Lower leg skin (tissue), 4 donors: ENCODE measurements around the gene VTI1A. TPM values are rescaled to one million over a fixed set of nuclear protein-coding genes. Genes with fewer than 3 reads are reported as not detected.
A peak's percentile ranks its signal among the peaks of the same experiment; 100 is the strongest.

Experiments used
- DNase-seq, 2 donors: peaks; one replicate each; pipeline ENCODE4 v3.0.0-alpha.2; 2019; ENCODE audit warnings: low spot score in 2 of 2
- H3K4me3 ChIP-seq: fragments of 200-600 bp; sonication (generic); 2 replicates; pipeline ENCODE4 v1.5.1; 2017; ENCODE audit warnings: mild to moderate bottlenecking, low read depth; ENCODE audit not compliant: poor library complexity, severe bottlenecking
- POLR2A ChIP-seq, 2 donors: fragments of 450-650 bp; IDR thresholded peaks; one replicate each; pipeline ENCODE4 v1.6.1; 2016 to 2017; ENCODE audit warnings: antibody characterized with exemption in 2 of 2, mild to moderate bottlenecking in 1 of 2, moderate library complexity in 1 of 2
- WGBS, 2 donors: methylation state at CpG; one replicate each; pipeline ENCODE4 v1.1.5; 2018; 5-methylcytosine and 5-hydroxymethylcytosine counted together
- intact Hi-C: fragments of 100-400 bp; cut with DNase I; formaldehyde crosslinking; loops from one replicate; pipeline ENCODE4 v1.15.0; 2023; ENCODE audit warnings: low total_unique reads
- total RNA-seq, 4 donors: library from RNA; depleted of rRNA; stranded (reverse); fragments of >200 nt; gene quantifications; one replicate each; pipeline ENCODE4 v1.1.0, GENCODE V29; 2016
- TF ChIP-seq, protein P1 (sequence below), 3 donors: fragments of 450-650 bp; IDR thresholded peaks; one replicate each; pipeline ENCODE4 v1.5.1; 2016; ENCODE audit warnings: antibody characterized with exemption in 3 of 3, mild to moderate bottlenecking in 3 of 3, moderate library complexity in 2 of 3

Gene VTI1A
- total RNA-seq, 4 donors from 2014 or later = 30.8 to 85.7 (median 35.6) TPM

DNA sequence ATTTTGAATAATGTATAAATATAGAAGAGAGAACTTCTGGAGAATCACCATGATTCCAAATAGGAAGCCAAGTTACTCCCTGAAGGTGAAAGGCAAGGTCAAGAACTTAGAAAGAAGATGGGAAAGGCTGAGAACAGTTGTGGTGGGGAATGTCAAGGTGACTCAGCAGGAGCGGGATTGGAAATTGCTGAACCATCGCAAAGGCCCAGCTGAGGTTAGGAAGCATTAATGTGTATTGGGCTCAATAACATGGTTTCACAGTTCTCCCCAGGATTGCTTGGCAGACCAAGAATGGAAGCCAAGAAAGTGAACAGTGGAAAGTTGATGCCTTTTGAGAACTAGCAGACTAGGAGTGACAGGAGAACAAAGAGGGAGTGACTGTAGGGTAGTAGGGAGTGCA, 133.3 kb downstream of the VTI1A start:
- DNase-seq = no peak
- no peak overlapping the region for H3K4me3 ChIP-seq
- no peak for TF ChIP-seq POLR2A (IDR thresholded peaks at IDR 0.05)
- TF ChIP-seq, protein P1, sequence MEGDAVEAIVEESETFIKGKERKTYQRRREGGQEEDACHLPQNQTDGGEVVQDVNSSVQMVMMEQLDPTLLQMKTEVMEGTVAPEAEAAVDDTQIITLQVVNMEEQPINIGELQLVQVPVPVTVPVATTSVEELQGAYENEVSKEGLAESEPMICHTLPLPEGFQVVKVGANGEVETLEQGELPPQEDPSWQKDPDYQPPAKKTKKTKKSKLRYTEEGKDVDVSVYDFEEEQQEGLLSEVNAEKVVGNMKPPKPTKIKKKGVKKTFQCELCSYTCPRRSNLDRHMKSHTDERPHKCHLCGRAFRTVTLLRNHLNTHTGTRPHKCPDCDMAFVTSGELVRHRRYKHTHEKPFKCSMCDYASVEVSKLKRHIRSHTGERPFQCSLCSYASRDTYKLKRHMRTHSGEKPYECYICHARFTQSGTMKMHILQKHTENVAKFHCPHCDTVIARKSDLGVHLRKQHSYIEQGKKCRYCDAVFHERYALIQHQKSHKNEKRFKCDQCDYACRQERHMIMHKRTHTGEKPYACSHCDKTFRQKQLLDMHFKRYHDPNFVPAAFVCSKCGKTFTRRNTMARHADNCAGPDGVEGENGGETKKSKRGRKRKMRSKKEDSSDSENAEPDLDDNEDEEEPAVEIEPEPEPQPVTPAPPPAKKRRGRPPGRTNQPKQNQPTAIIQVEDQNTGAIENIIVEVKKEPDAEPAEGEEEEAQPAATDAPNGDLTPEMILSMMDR (IDR thresholded peaks at IDR 0.05) = no peak
- intact Hi-C loops = no loop called here
- WGBS, 2 donors = 91 to 100% methylated on average over 2 of the region's 2 CpGs

DNA sequence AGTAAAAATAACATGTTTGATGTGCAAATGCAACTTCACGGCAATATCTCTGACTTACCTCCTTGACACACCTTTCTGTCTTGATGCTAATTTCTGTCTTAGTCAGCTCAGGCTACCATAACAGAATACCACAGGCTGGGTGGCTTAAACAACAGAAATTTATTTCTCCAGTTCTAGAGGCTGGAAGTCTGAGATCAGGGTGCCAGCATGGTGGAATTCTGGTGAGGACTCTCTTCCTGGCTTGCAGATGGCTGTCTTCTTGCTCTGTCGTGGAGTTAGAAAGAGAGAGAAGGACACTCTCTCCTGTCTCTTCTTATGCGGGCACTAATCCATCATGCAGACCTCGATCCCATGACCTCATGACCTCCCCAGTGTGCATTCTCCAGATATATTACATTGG, 134.9 kb downstream of the VTI1A start:
- intact Hi-C loops = no loop called here
- 89 to 96% methylated on average over 4 of the region's 4 CpGs for WGBS, 2 donors
- DNase-seq = no peak
- no peak overlapping the region for H3K4me3 ChIP-seq
- TF ChIP-seq, protein P1 (IDR thresholded peaks at IDR 0.05) = no peak

DNA sequence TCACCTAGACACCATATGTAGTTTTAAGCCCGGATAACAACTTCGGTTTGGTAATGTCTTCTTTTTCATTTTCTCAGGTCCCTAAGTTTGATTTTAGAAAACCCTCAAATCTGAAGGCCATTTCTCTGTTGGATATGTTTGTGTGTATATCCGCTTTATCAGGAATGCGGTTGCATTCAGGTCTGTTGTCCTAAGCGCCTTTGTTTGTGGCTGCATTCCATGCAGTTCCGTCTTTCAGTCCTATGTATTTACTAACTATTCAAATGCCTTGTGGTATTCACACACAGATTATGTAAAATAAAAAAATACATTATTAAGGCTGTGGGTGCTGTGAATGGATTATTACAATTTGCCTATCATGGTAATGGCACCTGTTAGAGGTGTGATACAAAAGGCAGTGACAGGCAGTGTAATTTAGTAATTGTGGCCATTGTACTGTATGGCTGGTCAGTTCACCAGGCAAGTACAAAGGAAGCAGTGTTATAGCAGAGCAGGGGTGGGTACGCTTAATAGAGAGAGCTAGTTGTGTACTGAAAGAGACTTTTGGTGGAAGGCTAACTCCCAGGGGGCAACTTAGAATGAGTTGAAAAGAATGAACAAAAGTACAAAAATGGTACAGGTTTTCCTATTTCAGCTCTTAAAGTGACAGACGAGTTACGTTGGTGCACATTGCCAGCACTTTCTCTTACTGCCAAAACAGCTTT, 136.4 kb downstream of the VTI1A start:
- H3K4me3 ChIP-seq = no peak overlapping the region
- no peak for TF ChIP-seq POLR2A (IDR thresholded peaks at IDR 0.05)
- TF ChIP-seq, protein P1 (IDR thresholded peaks at IDR 0.05) = no peak
- no peak for DNase-seq
- 93 to 94% methylated on average over 9 of the region's 9 CpGs for WGBS, 2 donors
- intact Hi-C loops = no loop called here

DNA sequence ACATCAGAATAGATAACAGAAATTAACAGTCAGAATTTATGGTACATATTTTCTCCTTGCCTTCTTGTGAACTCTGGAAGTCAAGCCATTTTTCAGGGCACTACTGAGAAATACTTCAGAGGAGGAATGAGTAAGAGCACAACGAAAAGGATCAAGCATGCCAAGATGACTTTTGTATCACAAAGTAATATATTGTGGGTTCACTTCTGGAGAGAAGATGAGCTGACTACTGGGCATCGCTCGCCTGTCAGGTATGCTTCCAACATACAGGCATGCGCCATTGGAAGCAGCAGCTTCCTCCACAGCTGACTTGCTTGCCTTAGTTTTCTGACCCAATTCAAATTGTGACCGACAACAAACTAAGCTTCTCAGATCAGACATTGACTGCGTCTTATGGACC, 137.3 kb downstream of the VTI1A start:
- no peak overlapping the region for H3K4me3 ChIP-seq
- intact Hi-C loops = no loop called here
- no peak for DNase-seq
- TF ChIP-seq, protein P1 (IDR thresholded peaks at IDR 0.05) = no peak
- TF ChIP-seq POLR2A (IDR thresholded peaks at IDR 0.05) = no peak
- 83 to 89% methylated on average over 6 of the region's 6 CpGs for WGBS, 2 donors

DNA sequence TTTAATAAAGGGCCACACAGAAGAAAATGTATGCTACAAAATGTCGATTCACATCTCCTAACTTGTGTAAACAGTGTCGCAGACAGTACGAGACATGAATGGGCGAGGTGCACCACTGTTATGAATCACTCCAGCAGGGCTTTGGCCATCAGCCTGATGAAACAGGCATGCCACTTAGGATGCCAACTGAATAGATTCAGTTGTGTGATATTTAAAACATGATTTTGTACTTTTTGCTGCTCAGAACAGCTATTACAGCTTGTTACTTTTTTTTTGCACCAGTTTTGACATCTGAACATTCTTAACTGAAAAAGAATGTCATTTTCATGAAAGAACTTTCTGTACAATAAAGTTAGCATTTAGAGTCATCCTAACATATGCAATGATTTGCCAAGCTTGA, 138.1 kb downstream of the VTI1A start:
- H3K4me3 ChIP-seq = no peak overlapping the region
- WGBS, 2 donors = 32 to 36% methylated on average over 4 of the region's 4 CpGs
- TF ChIP-seq POLR2A (IDR thresholded peaks at IDR 0.05) = no peak
- TF ChIP-seq, protein P1 (IDR thresholded peaks at IDR 0.05) = no peak
- intact Hi-C loops = no loop called here
- DNase-seq = peak in 1 of 2 donors; percentile 39

DNA sequence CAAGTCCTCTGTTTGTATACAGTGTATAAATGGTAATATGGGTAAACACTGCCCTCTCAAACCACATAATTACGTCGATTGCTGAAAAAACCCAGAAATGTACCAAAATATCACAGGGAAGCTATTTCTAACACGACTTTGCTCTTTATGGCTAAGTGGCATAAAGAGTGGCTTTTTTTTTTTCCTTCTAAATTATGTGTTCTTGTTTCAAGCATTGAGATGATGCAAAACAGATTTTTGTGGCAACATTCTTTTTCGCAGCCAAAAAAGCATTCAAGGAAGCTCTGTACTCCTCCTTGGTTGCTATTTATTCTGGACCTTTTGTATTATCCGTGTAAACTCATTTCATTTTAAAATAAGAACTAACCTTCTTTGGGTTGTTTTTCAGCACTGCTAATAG, 138.9 kb downstream of the VTI1A start:
- DNase-seq = no peak
- WGBS, 2 donors = 45 to 53% methylated on average over 5 of the region's 5 CpGs
- intact Hi-C loops = no loop called here
- TF ChIP-seq, protein P1 (IDR thresholded peaks at IDR 0.05) = no peak
- no peak for TF ChIP-seq POLR2A (IDR thresholded peaks at IDR 0.05)
- no peak overlapping the region for H3K4me3 ChIP-seq
